Cardiac muscle cell (in vitro differentiated cells and primary cell): Measurements from ENCODE around the gene RBCK1. TPM values are rescaled to one million over a fixed set of nuclear protein-coding genes. Genes with fewer than 3 reads are reported as not detected.
"Not testable (repeated sequence)": the region's sequence is repeated elsewhere in the genome, so short reads cannot be mapped to it uniquely, and the experiment has no call there.

Source experiments
- DNase-seq, 2 donors: peaks; one replicate each; pipeline versions ENCODE4 v3.0.0 to v3.0.0-alpha.2; 2010 to 2017; ENCODE audit warnings: low read depth in 1 of 2, low spot score in 1 of 2
- H3K27ac ChIP-seq: fragments of 200-600 bp; sonication (generic); 2 replicates; pipeline ENCODE4 v1.5.1; 2016
- H3K27me3 ChIP-seq: fragments of 200-600 bp; sonication (generic); 2 replicates; pipeline ENCODE4 v1.6.0; 2016; ENCODE audit warnings: control low read depth
- H3K36me3 ChIP-seq: fragments of 200-600 bp; sonication (generic); 2 replicates; pipeline ENCODE4 v1.5.1; 2016; ENCODE audit warnings: control low read depth
- H3K4me1 ChIP-seq: fragments of 200-600 bp; sonication (generic); 2 replicates; pipeline ENCODE4 v1.8.1; 2017; ENCODE audit warnings: low read depth, mild to moderate bottlenecking, mixed run types
- H3K4me3 ChIP-seq: fragments of 200-600 bp; sonication (generic); 2 replicates; pipeline ENCODE4 v1.5.1; 2016; ENCODE audit warnings: mild to moderate bottlenecking
- H3K9me3 ChIP-seq: fragments of 200-600 bp; sonication (generic); 2 replicates; pipeline ENCODE4 v1.5.1; 2017; ENCODE audit warnings: low read depth, mild to moderate bottlenecking, control low read depth
- polyA plus RNA-seq: library from polyadenylated mRNA; unstranded; fragments of >200 nt; fragmentation: Nextera tagmentation; extraction: Ambion mirVana; gene quantifications from 2 replicates; pipeline ENCODE4 v1.2.1, GENCODE V29; 2016
- total RNA-seq: library from RNA; depleted of rRNA; stranded (reverse); fragments of >200 nt; gene quantifications from 2 replicates; pipeline ENCODE4 v1.2.3, GENCODE V29; 2016
- TF ChIP-seq, protein P1 (sequence below): IDR thresholded peaks from 2 replicates; pipeline ENCODE4 v1.5.1; 2012; ENCODE audit warnings: low read depth, mild to moderate bottlenecking, low read length

Gene RBCK1
- total and polyA plus RNA-seq, 2 experiments from 2014 or later: 51.5 to 104 TPM

DNA sequence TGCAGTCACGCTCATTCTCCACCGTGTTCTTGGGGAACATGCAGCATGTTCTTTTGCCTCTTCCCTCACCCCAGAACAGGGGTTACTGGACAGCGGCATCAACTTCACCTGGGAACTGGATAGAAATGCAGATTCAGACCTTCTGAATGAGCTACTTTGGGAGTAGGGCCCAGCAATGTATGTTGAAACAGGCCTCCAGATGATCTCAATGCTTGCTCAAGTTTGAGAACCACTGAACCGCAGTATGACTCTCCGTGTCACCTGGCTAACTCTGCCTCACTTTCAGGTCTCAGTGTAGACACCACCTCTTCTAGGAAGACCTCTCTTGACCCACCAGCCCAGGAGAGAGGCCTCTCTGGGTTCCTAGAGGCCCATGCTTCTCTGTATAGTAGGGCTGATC lies 22.7 kb upstream of the RBCK1 start:
- no peak for DNase-seq
- TF ChIP-seq, protein P1, sequence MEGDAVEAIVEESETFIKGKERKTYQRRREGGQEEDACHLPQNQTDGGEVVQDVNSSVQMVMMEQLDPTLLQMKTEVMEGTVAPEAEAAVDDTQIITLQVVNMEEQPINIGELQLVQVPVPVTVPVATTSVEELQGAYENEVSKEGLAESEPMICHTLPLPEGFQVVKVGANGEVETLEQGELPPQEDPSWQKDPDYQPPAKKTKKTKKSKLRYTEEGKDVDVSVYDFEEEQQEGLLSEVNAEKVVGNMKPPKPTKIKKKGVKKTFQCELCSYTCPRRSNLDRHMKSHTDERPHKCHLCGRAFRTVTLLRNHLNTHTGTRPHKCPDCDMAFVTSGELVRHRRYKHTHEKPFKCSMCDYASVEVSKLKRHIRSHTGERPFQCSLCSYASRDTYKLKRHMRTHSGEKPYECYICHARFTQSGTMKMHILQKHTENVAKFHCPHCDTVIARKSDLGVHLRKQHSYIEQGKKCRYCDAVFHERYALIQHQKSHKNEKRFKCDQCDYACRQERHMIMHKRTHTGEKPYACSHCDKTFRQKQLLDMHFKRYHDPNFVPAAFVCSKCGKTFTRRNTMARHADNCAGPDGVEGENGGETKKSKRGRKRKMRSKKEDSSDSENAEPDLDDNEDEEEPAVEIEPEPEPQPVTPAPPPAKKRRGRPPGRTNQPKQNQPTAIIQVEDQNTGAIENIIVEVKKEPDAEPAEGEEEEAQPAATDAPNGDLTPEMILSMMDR: no peak

DNA sequence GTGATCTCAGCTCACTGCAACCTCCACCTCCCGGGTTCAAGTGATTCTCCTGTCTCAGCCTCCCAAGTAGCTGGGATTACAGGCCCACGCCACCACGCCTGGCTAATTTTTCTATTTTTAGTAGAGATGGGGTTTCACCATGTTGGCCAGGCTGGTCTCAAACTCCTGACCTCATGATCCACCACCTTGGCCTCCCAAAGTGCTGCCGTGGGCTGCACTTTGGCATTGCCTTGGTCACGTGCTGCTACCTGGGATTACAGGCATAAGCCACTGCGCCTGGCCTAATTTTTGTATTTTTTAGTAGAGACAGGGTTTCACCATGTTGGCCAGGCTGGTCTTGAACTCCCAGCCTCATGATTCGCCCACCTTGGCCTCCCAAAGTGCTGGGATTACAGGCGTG lies 21.5 kb upstream of the RBCK1 start:
- not testable (repeated sequence) for H3K4me1 ChIP-seq, H3K36me3 ChIP-seq, H3K27ac ChIP-seq, H3K4me3 ChIP-seq, H3K9me3 ChIP-seq, DNase-seq
- peaks cover 16% of the 10 kb centered on the region for H3K27me3 ChIP-seq

More for the DNA sequence above, 22.7 kb upstream of the RBCK1 start:
- Histone ChIP-seq H3K4me3 (no peak overlapping the region), H3K9me3 (no peaks in the 10 kb centered on the region), H3K36me3 (no peaks in the 10 kb centered on the region), H3K4me1 (no peaks in the 10 kb centered on the region), H3K27ac (no peak overlapping the region), H3K27me3 (peaks cover 27% of the 10 kb centered on the region)

DNA sequence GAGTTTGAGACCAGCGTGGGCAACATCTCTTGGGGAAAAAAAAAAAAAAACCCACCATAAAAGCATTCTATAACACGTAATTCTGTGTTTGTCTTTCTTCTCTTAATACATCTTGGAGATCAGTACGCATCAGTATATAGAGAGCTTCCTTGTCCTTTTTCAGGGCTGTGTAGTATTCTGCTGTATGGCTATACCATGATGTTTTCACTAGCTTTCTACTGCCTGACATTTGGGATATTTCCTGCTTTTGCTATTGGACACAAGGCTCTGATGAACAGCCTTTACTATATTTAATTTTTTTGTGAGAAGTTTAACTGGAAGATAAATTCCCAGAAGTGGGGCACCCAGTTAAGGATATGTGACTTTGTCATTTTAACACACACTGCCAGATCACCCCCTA lies 20.6 kb upstream of the RBCK1 start:
- no peak overlapping the region for H3K27ac ChIP-seq
- no peaks in the 10 kb centered on the region for H3K36me3 ChIP-seq
- no peak overlapping the region for H3K4me3 ChIP-seq
- no peaks in the 10 kb centered on the region for H3K9me3 ChIP-seq
- H3K27me3 ChIP-seq: peaks cover 7% of the 10 kb centered on the region
- H3K4me1 ChIP-seq: no peaks in the 10 kb centered on the region
- DNase-seq: no peak
- TF ChIP-seq, protein P1: no peak

DNA sequence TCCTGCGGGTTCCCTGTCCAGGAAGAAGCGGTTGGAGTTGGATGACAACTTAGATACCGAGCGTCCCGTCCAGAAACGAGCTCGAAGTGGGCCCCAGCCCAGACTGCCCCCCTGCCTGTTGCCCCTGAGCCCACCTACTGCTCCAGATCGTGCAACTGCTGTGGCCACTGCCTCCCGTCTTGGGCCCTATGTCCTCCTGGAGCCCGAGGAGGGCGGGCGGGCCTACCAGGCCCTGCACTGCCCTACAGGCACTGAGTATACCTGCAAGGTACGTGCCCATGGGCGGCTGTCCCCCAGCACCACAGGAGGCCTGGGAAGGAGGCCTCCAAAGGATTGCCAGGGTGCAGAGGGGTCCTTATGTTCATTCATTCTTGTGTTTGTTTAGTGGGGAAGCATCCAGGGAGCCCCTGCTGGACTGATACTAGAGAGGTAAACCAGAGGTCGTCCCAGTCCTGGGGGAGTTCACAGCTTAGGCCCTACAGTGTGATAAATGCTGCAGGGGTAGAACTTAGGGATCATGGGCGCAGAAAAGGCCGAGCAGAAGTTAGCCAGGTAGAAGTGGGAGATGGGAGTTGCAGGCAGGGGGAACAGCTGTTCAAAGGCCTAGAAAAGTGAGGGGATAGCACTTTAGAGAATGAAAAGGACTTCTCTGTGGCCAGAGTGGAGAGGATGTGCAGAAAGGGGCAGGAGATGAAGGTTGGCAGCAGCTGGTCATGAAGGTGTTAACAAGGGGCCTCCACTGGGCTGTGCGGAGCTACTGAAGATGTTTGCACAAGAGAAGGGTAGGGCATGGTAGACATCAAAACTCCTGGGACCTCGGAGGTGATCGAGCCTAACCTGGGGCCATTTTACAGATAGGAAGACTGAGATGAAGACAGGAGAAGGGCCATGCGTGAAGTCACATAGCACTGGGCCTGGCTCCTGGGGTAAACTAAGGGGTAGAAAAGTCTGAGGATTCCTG lies 19.8 kb upstream of the RBCK1 start:
- Histone ChIP-seq H3K36me3 (no peaks in the 10 kb centered on the region), H3K4me1 (no peaks in the 10 kb centered on the region), H3K27me3 (peaks cover 1% of the 10 kb centered on the region), H3K27ac (no peak overlapping the region), H3K9me3 (no peaks in the 10 kb centered on the region), H3K4me3 (no peak overlapping the region)
- DNase-seq: no peak
- TF ChIP-seq, protein P1: no peak

DNA sequence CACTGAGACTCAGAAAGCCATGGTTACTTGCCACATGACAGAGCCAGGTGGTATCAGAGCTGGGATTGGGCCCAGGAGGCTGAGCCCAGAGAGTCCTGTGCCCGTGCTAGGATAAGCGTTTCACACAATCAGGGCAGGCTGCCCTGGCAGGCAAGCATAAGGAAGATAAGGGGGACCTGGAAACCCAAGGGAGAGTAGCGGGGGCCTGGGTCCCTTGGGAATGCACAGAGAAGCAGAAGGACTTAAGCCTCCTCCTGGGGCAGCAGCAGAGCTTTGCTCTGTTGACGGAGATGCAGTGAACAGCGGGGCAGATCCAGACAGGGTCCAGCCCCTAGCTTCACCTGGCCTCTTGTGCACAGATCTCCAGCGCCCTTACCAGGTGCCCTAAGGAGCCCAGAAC lies 18.9 kb upstream of the RBCK1 start:
- no peak overlapping the region for H3K4me3 ChIP-seq
- DNase-seq: no peak
- H3K36me3 ChIP-seq: no peaks in the 10 kb centered on the region
- H3K27ac ChIP-seq: no peak overlapping the region
- no peaks in the 10 kb centered on the region for H3K27me3 ChIP-seq
- no peaks in the 10 kb centered on the region for H3K4me1 ChIP-seq
- TF ChIP-seq, protein P1: no peak
- no peaks in the 10 kb centered on the region for H3K9me3 ChIP-seq

DNA sequence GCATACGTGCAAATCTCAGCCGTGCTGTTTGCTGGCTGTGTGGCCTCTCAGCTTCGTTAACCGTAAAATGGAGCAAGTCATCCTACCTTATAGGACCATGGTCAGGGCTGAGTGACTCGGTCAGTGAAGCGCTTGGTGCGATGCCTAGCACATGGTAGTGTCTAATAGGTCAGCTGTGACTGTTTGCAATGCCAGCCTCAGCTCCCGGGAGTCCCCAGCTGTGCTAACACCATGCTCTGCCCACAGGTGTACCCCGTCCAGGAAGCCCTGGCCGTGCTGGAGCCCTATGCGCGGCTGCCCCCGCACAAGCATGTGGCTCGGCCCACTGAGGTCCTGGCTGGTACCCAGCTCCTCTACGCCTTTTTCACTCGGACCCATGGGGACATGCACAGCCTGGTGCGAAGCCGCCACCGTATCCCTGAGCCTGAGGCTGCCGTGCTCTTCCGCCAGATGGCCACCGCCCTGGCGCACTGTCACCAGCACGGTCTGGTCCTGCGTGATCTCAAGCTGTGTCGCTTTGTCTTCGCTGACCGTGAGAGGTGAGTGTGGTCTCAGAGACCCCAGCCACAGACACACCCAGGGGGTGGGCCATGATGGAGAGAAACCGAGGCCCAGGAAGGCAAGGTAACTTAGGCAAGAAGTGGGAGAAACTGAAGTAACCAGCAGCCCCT lies 16.9 kb upstream of the RBCK1 start:
- no peak overlapping the region for H3K4me3 ChIP-seq
- DNase-seq: no peak
- H3K4me1 ChIP-seq: no peaks in the 10 kb centered on the region
- H3K27ac ChIP-seq: no peak overlapping the region
- TF ChIP-seq, protein P1: no peak
- no peaks in the 10 kb centered on the region for H3K27me3 ChIP-seq
- no peaks in the 10 kb centered on the region for H3K36me3 ChIP-seq
- H3K9me3 ChIP-seq: no peaks in the 10 kb centered on the region

DNA sequence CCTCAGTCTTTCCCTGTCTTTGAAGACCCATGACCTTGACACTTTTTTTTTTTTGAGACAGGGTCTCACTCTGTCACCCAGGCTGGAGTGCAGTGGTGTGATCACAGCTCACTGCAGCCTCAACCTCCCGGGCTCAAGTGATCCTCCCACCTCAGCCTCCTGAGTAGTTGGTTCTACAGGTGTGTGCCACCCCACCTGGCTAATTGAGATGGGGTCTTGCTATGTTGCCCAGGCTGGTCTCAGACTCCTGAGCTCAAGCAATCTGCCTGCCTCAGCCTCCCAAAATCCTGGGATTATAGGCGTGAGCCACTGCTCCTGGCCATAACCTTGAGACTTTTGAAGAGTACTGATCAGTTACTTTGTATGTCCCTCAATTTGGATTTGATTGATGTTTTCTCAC lies 14.8 kb upstream of the RBCK1 start:
- H3K36me3 ChIP-seq, H3K27me3 ChIP-seq, H3K9me3 ChIP-seq, H3K27ac ChIP-seq, DNase-seq, H3K4me3 ChIP-seq, H3K4me1 ChIP-seq: not testable (repeated sequence)
